HepG2 (cell line): ENCODE measurements around the gene NOVA2.

ENCODE experiments used
- ATF1 ChIP-seq: IDR thresholded peaks from 2 replicates; pipeline ENCODE4 v1.6.1; 2016; ENCODE audit warnings: mild to moderate bottlenecking, control low read depth
- HDAC1 ChIP-seq: sonication (generic); formaldehyde crosslinking; IDR thresholded peaks from 2 replicates; pipeline ENCODE4 v1.5.1; 2020; ENCODE audit warnings: mild to moderate bottlenecking, missing genetic modification reagents
- POLR2A ChIP-seq, 2 experiments: IDR thresholded peaks; 2 replicates each; pipeline ENCODE4 v1.6.1; 2011; ENCODE audit warnings: low read depth in 2 of 2, low read length in 2 of 2, mild to moderate bottlenecking in 1 of 2, moderate library complexity in 1 of 2; ENCODE audit not compliant: insufficient read depth in 1 of 2
- STAG1 ChIP-seq: sonication (generic); formaldehyde crosslinking; IDR thresholded peaks from 2 replicates; pipeline ENCODE4 v1.4.0; 2020; ENCODE audit warnings: missing genetic modification reagents
- ZBTB21 ChIP-seq: sonication (generic); formaldehyde crosslinking; IDR thresholded peaks from 2 replicates; pipeline ENCODE4 v1.4.0; 2020; ENCODE audit warnings: missing genetic modification reagents
- TF ChIP-seq, protein P1 (sequence below): sonication (generic); formaldehyde crosslinking; IDR thresholded peaks from 2 replicates; pipeline ENCODE4 v1.5.0; 2020; ENCODE audit warnings: mild to moderate bottlenecking, missing genetic modification reagents, moderate library complexity
- TF ChIP-seq, protein P2 (sequence below): sonication (generic); formaldehyde crosslinking; IDR thresholded peaks from 2 replicates; pipeline ENCODE4 v1.4.0; 2020; ENCODE audit warnings: missing genetic modification reagents

DNA sequence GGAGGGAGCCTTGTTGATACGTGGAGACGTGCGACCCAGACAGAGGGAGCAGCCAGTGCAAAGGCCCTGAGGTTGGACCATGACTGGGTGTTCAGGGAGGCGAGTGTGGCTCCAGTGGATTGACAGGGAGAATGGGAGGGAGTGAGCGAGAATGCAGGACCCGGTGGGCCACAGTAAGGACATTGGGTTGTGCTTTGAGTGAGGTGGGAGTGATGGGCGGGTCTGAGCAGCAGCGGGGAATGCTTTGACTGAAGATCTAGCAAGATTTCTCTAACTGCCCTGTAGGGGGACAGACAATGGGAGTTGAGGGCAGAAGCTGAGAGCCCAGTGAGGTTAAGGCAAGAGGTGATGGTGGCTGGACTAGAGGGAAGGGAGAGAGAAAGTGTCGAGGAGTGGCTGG lies 51.4 kb downstream of the NOVA2 start:
- TF ChIP-seq ZBTB21 (no peak), POLR2A (IDR thresholded peaks at IDR 0.05; ENCODE audit: insufficient read depth in 1 of 2, low read depth in 2 of 2, low read length in 2 of 2) (no peak), STAG1 (CRISPR knock-in tag) (no peak), HDAC1 (CRISPR knock-in tag) (no peak), ATF1 (no peak)
- TF ChIP-seq, protein P1, sequence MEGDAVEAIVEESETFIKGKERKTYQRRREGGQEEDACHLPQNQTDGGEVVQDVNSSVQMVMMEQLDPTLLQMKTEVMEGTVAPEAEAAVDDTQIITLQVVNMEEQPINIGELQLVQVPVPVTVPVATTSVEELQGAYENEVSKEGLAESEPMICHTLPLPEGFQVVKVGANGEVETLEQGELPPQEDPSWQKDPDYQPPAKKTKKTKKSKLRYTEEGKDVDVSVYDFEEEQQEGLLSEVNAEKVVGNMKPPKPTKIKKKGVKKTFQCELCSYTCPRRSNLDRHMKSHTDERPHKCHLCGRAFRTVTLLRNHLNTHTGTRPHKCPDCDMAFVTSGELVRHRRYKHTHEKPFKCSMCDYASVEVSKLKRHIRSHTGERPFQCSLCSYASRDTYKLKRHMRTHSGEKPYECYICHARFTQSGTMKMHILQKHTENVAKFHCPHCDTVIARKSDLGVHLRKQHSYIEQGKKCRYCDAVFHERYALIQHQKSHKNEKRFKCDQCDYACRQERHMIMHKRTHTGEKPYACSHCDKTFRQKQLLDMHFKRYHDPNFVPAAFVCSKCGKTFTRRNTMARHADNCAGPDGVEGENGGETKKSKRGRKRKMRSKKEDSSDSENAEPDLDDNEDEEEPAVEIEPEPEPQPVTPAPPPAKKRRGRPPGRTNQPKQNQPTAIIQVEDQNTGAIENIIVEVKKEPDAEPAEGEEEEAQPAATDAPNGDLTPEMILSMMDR (CRISPR knock-in tag) = peak; percentile 25; the same call in 1 of the 2 replicates
- TF ChIP-seq, protein P2, sequence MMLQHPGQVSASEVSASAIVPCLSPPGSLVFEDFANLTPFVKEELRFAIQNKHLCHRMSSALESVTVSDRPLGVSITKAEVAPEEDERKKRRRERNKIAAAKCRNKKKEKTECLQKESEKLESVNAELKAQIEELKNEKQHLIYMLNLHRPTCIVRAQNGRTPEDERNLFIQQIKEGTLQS (CRISPR knock-in tag) = no peak
